HEK293 (cell line): ENCODE data around the gene KCTD1.

ENCODE experiments used
- CTCF ChIP-seq: fragments of 450-650 bp; formaldehyde crosslinking; IDR thresholded peaks from 2 replicates; pipeline ENCODE4 v1.5.1; 2016; ENCODE audit warnings: missing biosample characterization, missing genetic modification characterization
- REPIN1 ChIP-seq: fragments of 450-650 bp; formaldehyde crosslinking; IDR thresholded peaks from 2 replicates; pipeline ENCODE4 v1.5.1; 2017; ENCODE audit warnings: missing biosample characterization, missing genetic modification characterization, low read depth
- ZNF24 ChIP-seq: fragments of 450-650 bp; formaldehyde crosslinking; IDR thresholded peaks from 2 replicates; pipeline ENCODE4 v1.5.1; 2016; ENCODE audit warnings: missing biosample characterization, missing genetic modification characterization
- ZNF785 ChIP-seq: fragments of 450-650 bp; formaldehyde crosslinking; IDR thresholded peaks from 2 replicates; pipeline ENCODE4 v1.5.1; 2016; ENCODE audit warnings: missing biosample characterization, missing genetic modification characterization

- TF ChIP-seq CTCF (no peak), ZNF24 (tag by site-specific recombination) (no peak), ZNF785 (no peak), REPIN1 (tag by site-specific recombination) (no peak)
Observed at GRCh38 chr18:26495287-26495686, 53.1 kb downstream of the KCTD1 start.
